ENCODE results near the gene NIN. TPM values are rescaled to one million over a fixed set of nuclear protein-coding genes. Genes with fewer than 3 reads are reported as not detected.

The NIN gene
- total RNA-seq, 1 experiment from 2014 or later: 36.5 TPM

DNA sequence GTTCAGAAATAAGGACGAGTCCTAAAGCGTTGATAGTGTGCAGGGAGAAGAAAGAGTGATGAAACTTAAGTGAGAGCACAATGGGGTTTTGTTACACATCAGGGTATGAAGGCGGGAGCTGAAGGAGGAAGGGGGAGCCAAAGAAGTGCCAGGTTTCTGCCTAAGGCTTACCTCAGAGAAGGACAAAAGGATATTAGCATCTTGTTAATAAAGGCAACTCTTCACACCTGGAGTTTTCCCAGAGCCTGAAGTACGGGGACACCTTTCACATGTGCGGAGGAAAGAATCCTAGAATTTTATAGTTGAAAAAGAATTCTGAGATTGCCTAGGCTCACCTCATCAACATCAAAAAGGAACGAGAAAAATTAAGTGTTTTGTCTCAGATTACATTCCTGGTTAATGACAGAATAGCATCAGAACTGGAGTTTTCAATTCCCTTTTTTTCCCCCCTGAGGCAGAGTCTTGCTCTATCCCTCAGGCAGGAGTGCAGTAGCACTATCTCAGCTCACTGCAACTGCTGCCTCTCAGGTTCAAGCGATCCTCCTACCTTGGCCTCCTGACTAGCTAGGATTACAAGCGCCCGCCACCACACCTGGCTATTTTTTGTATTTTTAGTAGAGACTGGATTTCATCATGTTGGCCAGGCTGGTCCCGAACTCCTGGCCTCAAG, 160.6 kb downstream of the NIN start:
- H3K36me3 ChIP-seq (ENCODE audit: low read depth): no peaks in the 10 kb centered on the region
- no peak overlapping the region for H3K4me3 ChIP-seq
- peaks cover 27% of the 10 kb centered on the region for H3K4me1 ChIP-seq (replicated peaks; ENCODE audit: insufficient read depth)
- no peak overlapping the region for H3K4me2 ChIP-seq
- no peaks in the 10 kb centered on the region; the same call in 1 of the 2 replicates for H4K20me1 ChIP-seq (ENCODE audit: insufficient read depth)
- peaks cover 17% of the 10 kb centered on the region; the same call in 1 of the 2 replicates for H3F3A ChIP-seq (ENCODE audit: insufficient read depth, low read depth)
- ChIA-PET CTCF (no interaction called here), POLR2A (ENCODE audit: unreplicated experiment) (interaction anchor here (0.6 kb wide), 1 partner anchor 27 kb away, joined by 4 read pairs; no protein-coding TSS in a partner anchor)
- TF ChIP-seq, protein P1, sequence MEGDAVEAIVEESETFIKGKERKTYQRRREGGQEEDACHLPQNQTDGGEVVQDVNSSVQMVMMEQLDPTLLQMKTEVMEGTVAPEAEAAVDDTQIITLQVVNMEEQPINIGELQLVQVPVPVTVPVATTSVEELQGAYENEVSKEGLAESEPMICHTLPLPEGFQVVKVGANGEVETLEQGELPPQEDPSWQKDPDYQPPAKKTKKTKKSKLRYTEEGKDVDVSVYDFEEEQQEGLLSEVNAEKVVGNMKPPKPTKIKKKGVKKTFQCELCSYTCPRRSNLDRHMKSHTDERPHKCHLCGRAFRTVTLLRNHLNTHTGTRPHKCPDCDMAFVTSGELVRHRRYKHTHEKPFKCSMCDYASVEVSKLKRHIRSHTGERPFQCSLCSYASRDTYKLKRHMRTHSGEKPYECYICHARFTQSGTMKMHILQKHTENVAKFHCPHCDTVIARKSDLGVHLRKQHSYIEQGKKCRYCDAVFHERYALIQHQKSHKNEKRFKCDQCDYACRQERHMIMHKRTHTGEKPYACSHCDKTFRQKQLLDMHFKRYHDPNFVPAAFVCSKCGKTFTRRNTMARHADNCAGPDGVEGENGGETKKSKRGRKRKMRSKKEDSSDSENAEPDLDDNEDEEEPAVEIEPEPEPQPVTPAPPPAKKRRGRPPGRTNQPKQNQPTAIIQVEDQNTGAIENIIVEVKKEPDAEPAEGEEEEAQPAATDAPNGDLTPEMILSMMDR (conservative IDR thresholded peaks at IDR 0.05): no peak
- BruUV-seq (replicated peaks): no TSS peak
- H3K9me2 ChIP-seq (ENCODE audit: insufficient read depth): no peaks in the 10 kb centered on the region
- no peak for DNase-seq
- no peak overlapping the region for H2AFZ ChIP-seq
- no peak overlapping the region for H3K27ac ChIP-seq
- intact Hi-C loops (cut with micrococcal nuclease; ENCODE audit: unreplicated experiment): no loop called here
- no peaks in the 10 kb centered on the region for H3K27me3 ChIP-seq (ENCODE audit: insufficient read depth, low read depth)
- peaks cover 25% of the 10 kb centered on the region for H3K79me2 ChIP-seq (ENCODE audit: low read depth)
- no peaks in the 10 kb centered on the region for H3K9me3 ChIP-seq (ENCODE audit: insufficient read depth, low read depth)

Other genes starting within 250 kb of the NIN start
- 37.1 and 40.7 TPM in 2 replicates for gene SAV1, start 162.9 kb downstream of the NIN start, total RNA-seq (2021)
- gene ABHD12B, start 40.9 kb upstream of the NIN start, total RNA-seq (2021): not detected in 2 replicates
- 75.6 and 84.2 TPM in 2 replicates for gene PYGL, start 113.3 kb upstream of the NIN start, total RNA-seq (2021)